K562 (cell line): ENCODE data around the gene MAMDC4. TPM values are rescaled to one million over a fixed set of nuclear protein-coding genes. Genes with fewer than 3 reads are reported as not detected.

Experiments used
- ATAC-seq: fragments of 200-7000 bp; cut with Tn5 transposase; 3 replicates; pipeline ENCODE4 v1.9.1; 2020; ENCODE audit warnings: moderate library complexity
- BruUV-seq: library from RNA; stranded (reverse); fragments of 400-500 nt; replicated peaks from 2 replicates; lab custom pipeline; 2021; lab: Mats Ljungman, UMichigan
- CTCF ChIA-PET: fragments of 300-600 bp; formaldehyde crosslinking; extraction: SDS; loops from one replicate; lab custom pipeline; 2021; ENCODE audit warnings: low intra/inter-chr PET ratio; lab: Yijun Ruan, JAX
- POLR2A ChIA-PET: fragments of 300-600, 350-650 bp; sonication (Branson Sonifier 250); formaldehyde crosslinking; extraction: SDS; loops from one replicate; lab custom pipeline; 2021; ENCODE audit warnings: antibody characterized with exemption, inconsistent platforms; lab: Yijun Ruan, JAX
- DNase-seq, 4 experiments: peaks; one replicate each; pipeline versions ENCODE4 v3.0.0 to v3.0.0-alpha.2; 2011 to 2018; ENCODE audit warnings: low spot score in 3 of 4, mixed read lengths in 3 of 4; ENCODE audit errors: extremely low read depth in 1 of 4
- FAIRE-seq: peaks from 2 replicates; lab custom pipeline; 2011; peaks lifted over from hg19 to GRCh38; lab: Jason Lieb, UNC
- H2AFZ ChIP-seq: 2 replicates; pipeline ENCODE4 v1.6.0; 2011; ENCODE audit warnings: low read depth, low read length, control low read depth, inconsistent platforms
- H3K27ac ChIP-seq: fragments of 200-600 bp; 3 replicates; pipeline ENCODE4 v1.8.0; 2011; ENCODE audit warnings: low read depth, mild to moderate bottlenecking, control low read depth, inconsistent platforms, low read length, moderate library complexity, mixed read lengths; ENCODE audit errors: extremely low read depth
- H3K27me3 ChIP-seq, 2 experiments: fragments of 300-600 bp in 1 of 2; 2 replicates in 1 of 2; 3 replicates in 1 of 2; pipeline versions ENCODE4 v1.6.0 to v1.8.0; 2011; ENCODE audit warnings: inconsistent platforms in 2 of 2, low read length in 2 of 2, mild to moderate bottlenecking in 1 of 2, mixed read lengths in 1 of 2, moderate library complexity in 1 of 2; ENCODE audit not compliant: control insufficient read depth in 2 of 2, insufficient read depth in 2 of 2
- H3K36me3 ChIP-seq: fragments of 300-600 bp; 3 replicates; pipeline ENCODE4 v1.8.0; 2011; ENCODE audit warnings: mild to moderate bottlenecking, low read length, inconsistent platforms; ENCODE audit not compliant: control insufficient read depth, insufficient read depth
- H3K4me1 ChIP-seq, 2 experiments: fragments of 200-600 bp in 1 of 2; replicated peaks in 1 of 2; 2 replicates in 1 of 2; 3 replicates in 1 of 2; pipeline versions ENCODE4 v1.5.1 to v1.8.0; 2011; ENCODE audit warnings: inconsistent platforms in 2 of 2, low read length in 2 of 2, mild to moderate bottlenecking in 1 of 2, mixed read lengths in 1 of 2, moderate library complexity in 1 of 2; ENCODE audit not compliant: control insufficient read depth in 2 of 2, insufficient read depth in 2 of 2
- H3K4me2 ChIP-seq: 2 replicates; pipeline ENCODE4 v1.6.1; 2011; ENCODE audit warnings: low read length, control low read depth, inconsistent platforms, mixed read lengths; ENCODE audit not compliant: insufficient read depth
- H3K4me3 ChIP-seq: fragments of 200-600 bp; sonication (generic), shearing (Covaris generic); 2 replicates; pipeline ENCODE4 v1.5.1; 2016; ENCODE audit warnings: control low read depth, inconsistent platforms
- H3K79me2 ChIP-seq: fragments of 200-600 bp; 3 replicates; pipeline ENCODE4 v1.8.0; 2011; ENCODE audit warnings: low read length, inconsistent platforms; ENCODE audit not compliant: control insufficient read depth, insufficient read depth
- H3K9ac ChIP-seq, 2 experiments: 2 replicates each; pipeline versions ENCODE4 v1.6.0 to v1.6.1; 2011; ENCODE audit warnings: low read depth in 2 of 2, low read length in 2 of 2, control low read depth in 1 of 2, inconsistent platforms in 1 of 2, mild to moderate bottlenecking in 1 of 2, mixed read lengths in 1 of 2; ENCODE audit not compliant: insufficient read depth in 1 of 2
- H3K9me1 ChIP-seq: one replicate; pipeline ENCODE4 v1.6.0; 2011; ENCODE audit warnings: inconsistent platforms, mild to moderate bottlenecking, low read length, moderate library complexity; ENCODE audit not compliant: control insufficient read depth, insufficient read depth
- H3K9me3 ChIP-seq: replicated peaks from 2 replicates; pipeline ENCODE4 v1.5.1; 2011; ENCODE audit warnings: low read depth, low read length, inconsistent platforms; ENCODE audit not compliant: control insufficient read depth, insufficient read depth
- H4K20me1 ChIP-seq: replicated peaks from 2 replicates; pipeline ENCODE4 v1.6.1; 2011; ENCODE audit warnings: low read length, inconsistent platforms, mixed read lengths; ENCODE audit not compliant: control insufficient read depth, insufficient read depth
- HMG20A ChIP-seq: fragments of 450-650 bp; formaldehyde crosslinking; conservative IDR thresholded peaks from 2 replicates; pipeline ENCODE4 v1.4.0; 2020; ENCODE audit warnings: mild to moderate bottlenecking, mixed read lengths
- ZFP1 ChIP-seq: fragments of 450-650 bp; formaldehyde crosslinking; IDR thresholded peaks from 2 replicates; pipeline ENCODE4 v1.4.0; 2020; ENCODE audit warnings: mild to moderate bottlenecking, mixed read lengths
- ZNF121 ChIP-seq: sonication (generic); formaldehyde crosslinking; conservative IDR thresholded peaks from 2 replicates; pipeline ENCODE4 v1.8.0; 2022; ENCODE audit warnings: missing genetic modification reagents
- ZNF232 ChIP-seq: sonication (generic); formaldehyde crosslinking; IDR thresholded peaks from 2 replicates; pipeline ENCODE4 v1.8.0; 2022; ENCODE audit warnings: mild to moderate bottlenecking, missing genetic modification reagents
- WGBS: fragments of 100-300 bp; shearing (Covaris generic); methylation state at CpG from one replicate; pipeline ENCODE4 v1.1.6; 2016; ENCODE audit warnings: low coverage, mixed read lengths; ENCODE audit not compliant: insufficient coverage; ENCODE audit errors: missing lambda C conversion rate; 5-methylcytosine and 5-hydroxymethylcytosine counted together
- in situ Hi-C: fragments of 300-500 bp; cut with MboI; formaldehyde crosslinking; loops from 4 replicates; pipeline ENCODE4 v1.15.0; 2018; ENCODE audit warnings: inconsistent platforms, mixed read lengths
- intact Hi-C: fragments of 100-400 bp; cut with micrococcal nuclease; formaldehyde crosslinking; loops from 2 replicates; pipeline ENCODE4 v1.14.2; 2022
- polyA plus RNA-seq, 8 experiments: library from polyadenylated mRNA; depleted of rRNA in 4 of 8; stranded (reverse) in 5 of 8; unstranded in 3 of 8; fragments of >200 nt; fragmentation: Nextera tagmentation in 2 of 8; fragmentation: Illumina TruSeq in 1 of 8; extraction: Ambion mirVana in 2 of 8; extraction: Trizol in 1 of 8; gene quantifications; 2 replicates each; pipeline versions ENCODE4 v1.2.1 to v1.2.3, GENCODE V29; 2011 to 2014; ENCODE audit warnings: inconsistent platforms in 1 of 8, missing spikeins in 1 of 8
- total RNA-seq, 7 experiments: library from RNA; depleted of rRNA in 6 of 7; stranded (reverse); fragments of >200 nt in 6 of 7; fragmentation: Illumina TruSeq in 2 of 7; extraction: Trizol in 2 of 7; gene quantifications; 2 replicates each; pipeline versions ENCODE4 v1.2.1 to v1.2.3, GENCODE V29; 2011 to 2021; ENCODE audit warnings: low replicate concordance in 1 of 7
- TF ChIP-seq, protein P1 (sequence below): sonication (generic); formaldehyde crosslinking; IDR thresholded peaks from 2 replicates; pipeline ENCODE4 v1.8.0; 2023; ENCODE audit warnings: missing genetic modification reagents, mild to moderate bottlenecking, borderline replicate concordance

Gene MAMDC4
- total and polyA plus RNA-seq, 9 of the 15 experiments (the other 6 are each of a cell fraction or from before 2014, with no cell fraction given): 0.03 to 10.8 (median 1.5) TPM

DNA sequence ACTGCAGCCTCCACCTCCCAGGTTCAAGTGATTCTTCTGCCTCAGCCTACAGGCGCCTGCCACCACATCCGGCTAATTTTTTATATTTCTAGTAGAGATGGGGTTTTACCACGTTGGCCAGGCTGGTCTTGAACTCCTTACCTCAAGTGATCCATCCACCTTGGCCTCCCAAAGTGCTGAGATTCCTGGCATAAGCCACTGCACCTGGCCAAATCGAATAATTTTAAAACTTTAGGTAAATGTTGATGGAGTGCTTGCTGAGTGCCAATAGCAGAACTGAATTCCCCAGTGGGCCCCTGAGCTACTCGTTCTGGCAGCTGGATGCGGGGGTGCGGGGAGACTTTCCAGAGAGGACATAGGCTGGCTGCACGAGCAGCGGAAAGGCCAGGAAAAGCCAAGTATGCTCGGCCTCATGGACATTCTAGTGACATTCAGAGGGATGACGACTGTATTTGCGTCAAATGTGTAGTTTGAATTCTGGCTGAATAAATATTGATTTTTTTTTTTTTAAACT, 51.0 kb downstream of the MAMDC4 start:
- Histone ChIP-seq H3K27me3 (no peaks in the 10 kb centered on the region), H3K9ac (no peak overlapping the region), H4K20me1 (no peaks in the 10 kb centered on the region; the same call in 1 of the 2 replicates)
- no TSS peak for BruUV-seq
- in situ Hi-C loops: no loop called here
- no peak for TF ChIP-seq ZFP1
- TF ChIP-seq ZNF232: no peak
- no peak for TF ChIP-seq HMG20A
- TF ChIP-seq, protein P1, sequence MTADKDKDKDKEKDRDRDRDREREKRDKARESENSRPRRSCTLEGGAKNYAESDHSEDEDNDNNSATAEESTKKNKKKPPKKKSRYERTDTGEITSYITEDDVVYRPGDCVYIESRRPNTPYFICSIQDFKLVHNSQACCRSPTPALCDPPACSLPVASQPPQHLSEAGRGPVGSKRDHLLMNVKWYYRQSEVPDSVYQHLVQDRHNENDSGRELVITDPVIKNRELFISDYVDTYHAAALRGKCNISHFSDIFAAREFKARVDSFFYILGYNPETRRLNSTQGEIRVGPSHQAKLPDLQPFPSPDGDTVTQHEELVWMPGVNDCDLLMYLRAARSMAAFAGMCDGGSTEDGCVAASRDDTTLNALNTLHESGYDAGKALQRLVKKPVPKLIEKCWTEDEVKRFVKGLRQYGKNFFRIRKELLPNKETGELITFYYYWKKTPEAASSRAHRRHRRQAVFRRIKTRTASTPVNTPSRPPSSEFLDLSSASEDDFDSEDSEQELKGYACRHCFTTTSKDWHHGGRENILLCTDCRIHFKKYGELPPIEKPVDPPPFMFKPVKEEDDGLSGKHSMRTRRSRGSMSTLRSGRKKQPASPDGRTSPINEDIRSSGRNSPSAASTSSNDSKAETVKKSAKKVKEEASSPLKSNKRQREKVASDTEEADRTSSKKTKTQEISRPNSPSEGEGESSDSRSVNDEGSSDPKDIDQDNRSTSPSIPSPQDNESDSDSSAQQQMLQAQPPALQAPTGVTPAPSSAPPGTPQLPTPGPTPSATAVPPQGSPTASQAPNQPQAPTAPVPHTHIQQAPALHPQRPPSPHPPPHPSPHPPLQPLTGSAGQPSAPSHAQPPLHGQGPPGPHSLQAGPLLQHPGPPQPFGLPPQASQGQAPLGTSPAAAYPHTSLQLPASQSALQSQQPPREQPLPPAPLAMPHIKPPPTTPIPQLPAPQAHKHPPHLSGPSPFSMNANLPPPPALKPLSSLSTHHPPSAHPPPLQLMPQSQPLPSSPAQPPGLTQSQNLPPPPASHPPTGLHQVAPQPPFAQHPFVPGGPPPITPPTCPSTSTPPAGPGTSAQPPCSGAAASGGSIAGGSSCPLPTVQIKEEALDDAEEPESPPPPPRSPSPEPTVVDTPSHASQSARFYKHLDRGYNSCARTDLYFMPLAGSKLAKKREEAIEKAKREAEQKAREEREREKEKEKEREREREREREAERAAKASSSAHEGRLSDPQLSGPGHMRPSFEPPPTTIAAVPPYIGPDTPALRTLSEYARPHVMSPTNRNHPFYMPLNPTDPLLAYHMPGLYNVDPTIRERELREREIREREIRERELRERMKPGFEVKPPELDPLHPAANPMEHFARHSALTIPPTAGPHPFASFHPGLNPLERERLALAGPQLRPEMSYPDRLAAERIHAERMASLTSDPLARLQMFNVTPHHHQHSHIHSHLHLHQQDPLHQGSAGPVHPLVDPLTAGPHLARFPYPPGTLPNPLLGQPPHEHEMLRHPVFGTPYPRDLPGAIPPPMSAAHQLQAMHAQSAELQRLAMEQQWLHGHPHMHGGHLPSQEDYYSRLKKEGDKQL (CRISPR knock-in tag): no peak
- peak; percentile 30; the same call in 1 of the 2 replicates for TF ChIP-seq ZNF121 (CRISPR knock-in tag)
- TF ChIP-seq, all 486 proteins: peak for 1
- ChIA-PET POLR2A (interaction anchor here (1.0 kb wide), 1 partner anchor 20 kb away, joined by 3 read pairs; no protein-coding TSS in a partner anchor), CTCF (no interaction called here)
- 92% methylated on average over 12 of the region's 12 CpGs for WGBS
- ATAC-seq: no peak
- Histone ChIP-seq H3K4me3 (no peak overlapping the region), H3K79me2 (no peaks in the 10 kb centered on the region; the same call in 1 of the 3 replicates), H3K4me1 (peaks cover 0 to 14% of the 10 kb centered on the region in 2 experiments; a peak in 1 of 5 replicates), H3K27ac (no peak overlapping the region), H3K36me3 (peaks cover 91% of the 10 kb centered on the region), H3K4me2 (no peak overlapping the region), H3K9me3 (no peaks in the 10 kb centered on the region), H2AFZ (no peak overlapping the region), H3K9me1 (no peaks in the 10 kb centered on the region)
- no peak for FAIRE-seq
- intact Hi-C loops: no loop called here
- no peak for DNase-seq
